ENCODE measurements around the gene IL12A.

DNA sequence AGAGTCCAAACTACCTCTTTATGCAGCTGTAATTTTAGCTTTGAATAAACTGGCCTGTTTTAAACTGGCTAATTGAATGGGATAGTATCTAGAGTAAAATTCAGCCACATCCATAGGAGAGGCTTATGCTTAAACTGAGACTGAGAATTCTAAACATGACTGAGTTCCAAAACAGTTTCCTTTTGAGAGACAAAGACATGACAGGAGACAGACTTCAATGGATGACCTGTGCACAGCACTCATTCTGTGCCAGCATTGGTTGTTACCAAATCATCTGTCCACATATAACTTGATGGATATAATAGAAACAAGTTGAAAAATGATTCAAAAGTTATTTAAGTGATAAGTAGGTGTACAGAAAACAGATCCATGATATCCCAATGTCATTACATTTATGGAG lies 20.9 kb downstream of the IL12A start:
- TF ChIP-seq POLR2A (IDR thresholded peaks at IDR 0.05; ENCODE audit: low read length): no peak
- TF ChIP-seq GATA1 (IDR thresholded peaks at IDR 0.05; ENCODE audit: low read depth, low read length): no peak

All from erythroblast (primary cell).